Measurements from ENCODE around the gene DRAXIN.

DRAXIN gene

GRCh38 chr1:11693917-11694316 is 2.4 kb downstream of the DRAXIN start:
- no peak for DNase-seq (ENCODE audit: low read depth in 1 of 2, low spot score in 1 of 2)
- H3K27me3 ChIP-seq (ENCODE audit: insufficient read depth, poor library complexity, severe bottlenecking) = peaks cover 28% of the 10 kb centered on the region
- H3K4me3 ChIP-seq (replicated peaks; ENCODE audit: insufficient read depth, low read length) = no peak overlapping the region
- TF ChIP-seq REST (IDR thresholded peaks at IDR 0.05; ENCODE audit: insufficient replicate concordance, low read depth) = no peak
- no peak for TF ChIP-seq POLR2AphosphoS5 (IDR thresholded peaks at IDR 0.05; ENCODE audit: low read depth)
- TF ChIP-seq SPI1 (IDR thresholded peaks at IDR 0.05; ENCODE audit: borderline replicate concordance, low read depth) = no peak
- TF ChIP-seq GABPA (IDR thresholded peaks at IDR 0.05; ENCODE audit: low read depth) = no peak
- TF ChIP-seq CTCF (IDR thresholded peaks at IDR 0.05; ENCODE audit: insufficient read depth, low read length) = no peak
- H3K27ac ChIP-seq (replicated peaks) = no peak overlapping the region

- Histone ChIP-seq H3K27me3 (ENCODE audit: insufficient read depth, poor library complexity, severe bottlenecking) (peaks cover 22% of the 10 kb centered on the region), H3K4me3 (replicated peaks; ENCODE audit: insufficient read depth, low read length) (no peak overlapping the region), H3K27ac (replicated peaks) (no peak overlapping the region)
- TF ChIP-seq CTCF (IDR thresholded peaks at IDR 0.05; ENCODE audit: insufficient read depth, low read length) (no peak), GABPA (IDR thresholded peaks at IDR 0.05; ENCODE audit: low read depth) (no peak), REST (IDR thresholded peaks at IDR 0.05; ENCODE audit: insufficient replicate concordance, low read depth) (no peak), POLR2AphosphoS5 (IDR thresholded peaks at IDR 0.05; ENCODE audit: low read depth) (no peak), SPI1 (IDR thresholded peaks at IDR 0.05; ENCODE audit: borderline replicate concordance, low read depth) (no peak)
- no peak for DNase-seq (ENCODE audit: low read depth in 1 of 2, low spot score in 1 of 2)
These were observed 4.4 kb downstream of the DRAXIN start for GRCh38 chr1:11695861-11696260.

GRCh38 chr1:11697188-11697892 is 5.8 kb downstream of the DRAXIN start:
- no peak overlapping the region for H3K27ac ChIP-seq (replicated peaks)
- H3K27me3 ChIP-seq (ENCODE audit: insufficient read depth, poor library complexity, severe bottlenecking) = peaks cover 13% of the 10 kb centered on the region
- H3K4me3 ChIP-seq (replicated peaks; ENCODE audit: insufficient read depth, low read length) = no peak overlapping the region
- DNase-seq (ENCODE audit: low read depth in 1 of 2, low spot score in 1 of 2) = no peak
- TF ChIP-seq REST (IDR thresholded peaks at IDR 0.05; ENCODE audit: insufficient replicate concordance, low read depth) (no peak), POLR2AphosphoS5 (IDR thresholded peaks at IDR 0.05; ENCODE audit: low read depth) (no peak), CTCF (IDR thresholded peaks at IDR 0.05; ENCODE audit: insufficient read depth, low read length) (no peak), SPI1 (IDR thresholded peaks at IDR 0.05; ENCODE audit: borderline replicate concordance, low read depth) (no peak), GABPA (IDR thresholded peaks at IDR 0.05; ENCODE audit: low read depth) (no peak)
